Dermis blood vessel endothelial cell (primary cell): ENCODE measurements around the gene WWOX. TPM values are rescaled to one million over a fixed set of nuclear protein-coding genes. Genes with fewer than 3 reads are reported as not detected.
"Not testable (repeated sequence)": the region's sequence is repeated elsewhere in the genome, so short reads cannot be mapped to it uniquely, and the experiment has no call there.

ENCODE experiments used
- DNase-seq: peaks from one replicate; pipeline ENCODE4 v3.0.0; 2010
- total RNA-seq: library from RNA; depleted of rRNA; stranded (reverse); fragments of >200 nt; gene quantifications from 2 replicates; pipeline ENCODE4 v1.2.3, GENCODE V29; 2014

Gene WWOX
- total RNA-seq, 1 donor from 2014 or later: 14.5 TPM

DNA sequence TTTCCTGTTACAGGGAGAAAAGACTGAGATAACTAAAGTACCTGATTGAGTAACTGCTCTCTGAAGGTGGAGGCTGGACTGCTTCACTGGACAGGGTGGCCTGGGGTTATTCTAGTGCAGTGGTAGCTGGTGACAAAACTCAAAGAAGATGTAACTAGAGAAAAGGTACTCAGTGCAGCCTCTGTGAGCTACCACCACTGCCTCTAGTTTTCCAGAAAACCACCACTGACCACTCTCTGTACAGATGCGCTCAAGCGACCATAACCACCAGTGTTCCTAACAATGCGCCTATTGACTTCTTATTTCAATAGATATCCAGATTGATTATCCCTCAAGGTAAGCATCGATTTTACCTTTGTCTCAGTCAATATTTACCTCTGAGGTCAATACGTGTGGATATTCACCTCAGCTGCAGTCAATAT, 492.2 kb downstream of the WWOX start:
- DNase-seq: no peak

DNA sequence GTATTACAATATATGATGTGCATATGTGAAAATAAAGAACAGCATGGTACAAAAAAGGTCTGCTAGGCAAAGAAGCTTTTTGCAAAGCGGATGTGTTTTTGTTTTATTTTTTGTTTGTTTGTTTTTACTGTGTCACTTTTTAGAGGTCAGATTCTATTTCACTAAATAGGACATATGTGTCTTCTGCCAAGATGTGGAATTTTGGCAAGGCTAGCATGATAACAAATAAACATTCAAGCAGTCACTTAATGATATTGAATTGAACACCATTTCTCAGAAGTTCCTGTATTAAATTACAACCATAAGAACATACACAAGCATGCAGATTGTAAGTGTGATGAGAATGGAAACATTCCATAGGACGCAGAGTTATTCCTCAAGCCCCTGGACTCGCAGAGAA, 492.7 kb downstream of the WWOX start:
- no peak for DNase-seq

DNA sequence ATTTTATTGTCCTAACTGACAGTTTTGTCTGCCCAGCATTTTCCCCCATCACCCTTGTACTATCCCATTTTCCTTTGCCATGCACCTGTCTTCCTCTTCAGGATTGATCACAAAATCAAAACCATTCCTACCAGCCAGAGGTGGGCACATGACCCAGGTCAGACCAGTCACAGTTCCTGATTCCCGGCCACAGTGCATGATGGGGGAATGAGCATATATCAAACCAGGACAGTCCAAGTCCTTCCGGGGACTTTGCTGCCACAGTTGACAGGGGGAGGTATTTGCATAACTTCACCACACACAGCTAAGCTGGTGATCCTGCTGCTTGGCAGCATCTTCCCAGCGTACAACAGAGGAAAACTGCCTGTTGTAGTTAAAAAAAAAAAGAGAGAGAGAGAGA, 493.9 kb downstream of the WWOX start:
- no peak for DNase-seq

DNA sequence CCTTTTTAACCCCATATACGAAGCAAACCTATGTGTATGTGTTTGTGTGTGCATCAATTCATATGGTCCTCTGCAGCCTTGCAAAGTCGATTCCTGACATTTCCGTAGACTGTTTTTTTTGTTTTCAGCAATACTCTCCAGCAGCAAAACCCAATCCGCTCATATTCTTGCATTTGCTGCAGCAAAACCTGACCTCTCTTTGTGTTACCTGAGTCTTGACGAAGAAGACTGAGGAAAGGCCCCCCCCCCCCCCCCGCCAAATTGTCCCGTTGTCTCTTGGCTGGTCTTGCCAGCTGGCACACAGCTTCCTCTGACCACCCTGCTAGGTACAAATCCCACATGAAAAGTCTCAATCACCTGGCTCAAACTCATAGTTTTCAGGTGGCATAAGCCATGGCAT, 494.7 kb downstream of the WWOX start:
- no peak for DNase-seq

DNA sequence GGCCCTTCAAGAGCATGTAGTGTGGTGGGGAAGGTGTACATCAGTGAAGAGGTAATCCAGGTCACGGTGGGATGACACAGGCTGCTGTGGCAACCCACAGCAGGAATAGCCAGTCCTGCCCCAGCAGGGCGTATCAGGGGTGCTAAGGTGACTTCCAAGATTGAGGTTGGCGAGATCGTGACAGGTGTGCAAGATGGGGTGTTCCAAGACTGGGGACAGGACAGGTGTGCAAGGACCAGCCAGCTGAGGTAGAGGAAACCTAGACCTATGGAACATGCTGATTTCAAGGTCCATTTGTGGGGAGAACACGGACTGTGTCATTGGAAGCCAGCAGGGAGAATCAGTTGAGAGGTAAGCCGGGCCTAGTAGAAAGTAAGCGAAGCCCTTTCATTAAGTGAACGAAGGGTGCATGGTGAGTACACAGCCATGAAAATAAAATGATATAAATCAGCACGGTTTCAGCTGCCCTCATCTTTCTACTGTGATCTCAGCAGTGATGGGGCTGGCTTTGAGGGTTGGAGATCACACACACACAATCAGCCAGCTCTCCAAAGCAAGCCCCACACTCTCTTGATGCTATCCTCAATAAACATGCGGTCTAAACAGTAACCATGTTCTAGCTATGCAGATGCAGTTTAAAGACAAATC, 497.0 kb downstream of the WWOX start:
- no peak for DNase-seq

DNA sequence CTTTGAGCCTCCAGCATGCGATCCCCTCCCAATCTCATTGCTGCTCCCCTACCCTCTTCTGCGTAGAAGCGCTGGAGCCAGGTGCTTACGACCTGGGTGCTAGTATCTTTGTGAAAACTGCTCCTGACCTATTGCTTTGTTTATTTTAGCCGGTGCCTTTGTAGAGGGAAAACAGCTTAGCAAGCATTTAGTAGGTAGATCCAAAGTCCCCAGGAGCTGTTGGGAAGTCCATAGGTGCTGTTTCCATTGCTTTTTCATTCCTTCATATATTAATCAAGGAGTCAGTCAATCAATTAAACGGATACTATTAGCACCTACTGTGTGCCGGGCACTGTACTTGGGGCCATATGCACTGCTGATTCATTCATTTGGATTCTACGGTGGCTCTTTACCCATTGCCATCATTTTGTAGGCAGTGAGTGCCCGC, 497.6 kb downstream of the WWOX start:
- no peak for DNase-seq

DNA sequence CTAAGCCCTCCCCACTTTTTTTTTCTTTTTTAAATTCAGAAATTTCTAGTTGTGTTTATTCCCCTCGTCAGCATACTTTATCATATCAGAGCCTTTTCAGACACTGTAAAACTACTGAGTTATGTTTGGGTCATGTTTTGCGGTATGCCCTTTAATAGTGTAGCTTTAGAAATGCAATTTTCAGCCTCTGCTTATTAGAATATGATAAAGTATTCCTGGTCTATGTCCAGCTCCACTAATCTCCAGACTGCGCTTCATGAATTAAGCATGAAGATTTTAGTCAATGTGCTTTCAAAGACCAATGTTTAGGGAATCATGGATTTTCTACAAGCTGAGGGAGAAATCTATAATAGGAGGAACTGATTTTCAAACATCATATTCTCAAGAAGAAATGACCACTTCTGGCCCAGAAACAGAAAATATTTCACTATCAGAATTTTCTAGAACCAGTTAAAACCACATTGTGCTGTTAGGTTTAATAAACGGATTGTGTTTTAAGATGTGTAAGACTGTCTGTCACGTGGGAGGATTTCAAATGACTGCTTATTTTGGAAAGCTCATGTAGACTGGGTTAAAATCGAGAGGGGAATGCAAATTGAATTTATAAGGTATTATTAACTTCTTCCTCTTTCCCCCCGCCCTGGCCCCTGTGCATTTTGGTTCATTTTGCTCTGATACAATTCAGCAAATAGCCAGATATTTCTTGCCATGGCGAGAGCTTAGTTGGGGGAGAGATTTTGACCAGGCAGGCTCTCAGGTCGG, 498.5 kb downstream of the WWOX start:
- no peak for DNase-seq

DNA sequence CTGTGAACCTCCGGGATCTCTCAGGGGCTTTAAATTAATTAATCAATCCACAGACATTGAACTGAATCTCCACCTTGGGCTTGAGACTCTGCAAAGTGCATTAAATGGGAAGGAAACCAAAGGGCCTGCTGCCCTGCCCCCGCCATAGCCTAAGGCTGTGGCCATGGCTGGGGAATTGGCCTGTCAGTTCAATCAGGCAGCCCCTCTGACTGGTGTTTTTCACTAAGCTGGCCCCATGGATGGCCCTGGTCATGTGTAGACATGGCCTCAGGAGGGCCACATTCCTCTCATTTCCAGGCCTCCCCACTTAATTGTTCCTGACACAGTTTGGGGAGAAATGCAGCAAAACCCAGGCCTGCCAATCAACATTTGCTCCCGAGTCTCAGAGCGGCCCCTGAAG, 499.8 kb downstream of the WWOX start:
- no peak for DNase-seq

DNA sequence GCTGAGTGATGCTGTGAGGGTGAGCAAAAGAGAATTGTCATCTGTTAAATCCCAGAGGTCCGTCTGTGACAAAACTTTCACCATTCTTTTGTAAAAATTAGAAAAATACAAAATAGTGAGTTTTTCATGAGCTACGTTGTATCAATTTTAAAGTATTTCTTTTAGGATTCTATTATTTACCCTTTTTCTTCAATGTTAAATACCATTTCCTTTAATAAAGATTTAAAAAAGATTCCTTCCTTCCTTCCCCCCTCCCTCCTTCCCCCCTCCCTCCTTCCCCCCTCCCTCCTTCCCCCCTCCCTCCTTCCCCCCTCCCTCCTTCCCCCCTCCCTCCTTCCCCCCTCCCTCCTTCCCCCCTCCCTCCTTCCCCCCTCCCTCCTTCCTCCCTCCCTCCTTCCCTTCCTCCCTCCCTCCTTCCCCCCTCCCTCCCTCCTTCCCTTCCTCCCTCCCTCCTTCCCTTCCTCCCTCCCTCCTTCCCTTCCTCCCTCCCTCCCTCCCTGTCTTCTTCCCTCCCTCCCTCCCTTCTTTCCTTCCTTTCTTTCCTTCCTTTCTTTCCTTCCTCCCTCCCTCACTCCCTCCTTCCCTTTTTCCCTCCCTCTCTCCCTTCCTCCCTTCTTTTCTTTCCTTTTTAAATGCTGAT, 505.1 kb downstream of the WWOX start:
- DNase-seq: not testable (repeated sequence)

DNA sequence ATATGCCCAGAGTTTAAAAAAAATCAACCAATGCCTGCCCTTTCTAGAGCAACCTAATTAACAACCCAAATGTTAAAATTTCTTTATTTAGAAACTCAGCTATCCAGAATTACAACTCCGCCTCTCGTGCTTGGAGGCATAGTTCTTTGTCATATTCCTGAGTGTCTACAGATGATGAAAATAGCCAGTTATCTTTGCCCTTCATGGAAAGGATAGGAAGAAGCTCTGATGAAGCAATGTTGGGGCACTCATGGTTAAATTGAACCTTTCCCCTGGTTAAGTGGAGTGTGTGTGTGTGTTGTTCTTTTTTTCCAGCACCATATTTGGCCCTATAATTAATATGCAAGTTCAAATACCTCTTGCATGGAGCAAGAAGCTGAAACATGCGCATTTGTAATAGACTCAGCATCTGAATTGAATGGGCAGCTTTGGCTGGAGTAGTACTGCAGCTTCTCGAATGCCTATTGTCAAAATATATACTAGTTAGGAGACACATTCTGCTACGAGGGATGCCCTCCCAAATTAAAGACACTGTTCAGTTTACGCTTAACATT, 506.2 kb downstream of the WWOX start:
- no peak for DNase-seq

DNA sequence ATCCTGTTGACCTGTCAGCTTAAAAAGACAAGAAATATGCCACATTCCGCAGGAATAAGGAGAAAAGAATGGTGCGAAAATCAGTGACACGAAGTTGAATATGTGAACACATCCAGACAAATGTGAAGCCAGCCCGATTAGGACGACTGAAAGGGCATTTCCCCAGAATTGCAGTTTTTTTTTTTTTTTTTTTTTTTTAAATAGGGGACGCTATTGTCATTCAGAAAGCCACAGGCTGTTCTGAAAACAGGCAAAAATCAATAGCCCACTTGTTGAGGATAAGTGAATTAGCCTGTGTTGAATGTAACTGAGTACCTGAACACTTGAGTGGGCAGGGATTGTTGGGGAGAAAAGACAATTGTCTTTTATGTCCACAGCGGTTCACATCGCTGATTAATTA, 507.1 kb downstream of the WWOX start:
- no peak for DNase-seq

DNA sequence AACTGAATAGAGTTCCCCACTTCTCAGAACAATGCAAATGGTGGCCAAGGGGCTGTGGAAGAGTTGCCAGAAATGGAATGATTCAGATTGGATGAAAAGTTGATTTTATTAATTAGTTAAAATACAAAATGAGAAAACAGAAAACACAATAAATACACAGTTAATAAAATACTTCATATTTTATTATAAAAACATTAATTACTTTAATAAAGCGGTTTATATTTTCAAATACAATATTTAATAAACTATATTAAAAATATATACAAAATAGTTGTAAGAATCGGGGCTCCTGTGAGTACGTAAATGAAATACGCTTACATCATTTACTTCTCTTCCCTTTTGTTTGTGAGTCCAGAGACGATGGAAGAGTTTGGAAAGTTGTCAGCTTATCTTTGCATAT, 507.6 kb downstream of the WWOX start:
- DNase-seq: no peak

DNA sequence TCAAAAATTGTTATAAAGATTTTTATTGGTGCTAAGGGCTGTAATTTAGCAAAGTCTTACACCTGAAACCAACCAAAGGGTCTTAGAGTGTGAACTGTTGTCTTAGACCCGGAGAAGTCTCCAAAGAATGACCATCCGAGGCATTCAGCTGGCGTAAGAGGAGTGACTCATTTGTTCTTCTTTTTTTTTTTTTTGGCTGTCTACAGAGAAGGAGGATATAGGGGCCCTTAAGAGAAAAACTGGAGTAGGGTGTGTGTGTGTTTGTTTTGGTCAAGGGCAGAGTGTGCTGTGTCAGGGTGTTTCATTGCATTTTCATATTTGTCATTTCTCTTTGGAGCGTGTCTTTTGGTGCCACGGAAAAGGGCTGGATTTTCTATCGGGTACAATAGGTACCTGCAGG, 508.0 kb downstream of the WWOX start:
- no peak for DNase-seq

DNA sequence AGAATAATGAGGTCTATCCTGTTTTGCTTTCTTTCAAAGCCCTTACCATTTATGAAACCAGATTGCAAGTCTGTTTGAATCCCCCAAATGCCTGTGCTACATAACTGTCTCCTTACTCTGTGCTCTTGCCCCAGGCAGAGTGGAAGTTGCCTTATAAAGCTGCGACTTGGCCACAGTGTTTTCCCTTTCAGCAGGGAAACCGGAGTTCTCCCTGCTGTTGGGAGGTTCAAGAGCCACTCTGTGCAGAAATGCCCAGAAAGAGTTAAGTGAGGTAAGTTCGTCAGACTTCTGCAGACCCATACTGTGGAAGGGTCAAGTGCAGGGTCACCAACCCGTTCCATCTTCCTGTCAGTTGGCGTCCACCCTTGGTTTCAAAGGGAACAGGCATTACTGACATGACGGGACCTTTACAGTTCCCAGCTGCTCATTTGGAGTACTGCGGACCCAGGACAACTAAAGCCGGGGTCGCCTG, 508.9 kb downstream of the WWOX start:
- no peak for DNase-seq

DNA sequence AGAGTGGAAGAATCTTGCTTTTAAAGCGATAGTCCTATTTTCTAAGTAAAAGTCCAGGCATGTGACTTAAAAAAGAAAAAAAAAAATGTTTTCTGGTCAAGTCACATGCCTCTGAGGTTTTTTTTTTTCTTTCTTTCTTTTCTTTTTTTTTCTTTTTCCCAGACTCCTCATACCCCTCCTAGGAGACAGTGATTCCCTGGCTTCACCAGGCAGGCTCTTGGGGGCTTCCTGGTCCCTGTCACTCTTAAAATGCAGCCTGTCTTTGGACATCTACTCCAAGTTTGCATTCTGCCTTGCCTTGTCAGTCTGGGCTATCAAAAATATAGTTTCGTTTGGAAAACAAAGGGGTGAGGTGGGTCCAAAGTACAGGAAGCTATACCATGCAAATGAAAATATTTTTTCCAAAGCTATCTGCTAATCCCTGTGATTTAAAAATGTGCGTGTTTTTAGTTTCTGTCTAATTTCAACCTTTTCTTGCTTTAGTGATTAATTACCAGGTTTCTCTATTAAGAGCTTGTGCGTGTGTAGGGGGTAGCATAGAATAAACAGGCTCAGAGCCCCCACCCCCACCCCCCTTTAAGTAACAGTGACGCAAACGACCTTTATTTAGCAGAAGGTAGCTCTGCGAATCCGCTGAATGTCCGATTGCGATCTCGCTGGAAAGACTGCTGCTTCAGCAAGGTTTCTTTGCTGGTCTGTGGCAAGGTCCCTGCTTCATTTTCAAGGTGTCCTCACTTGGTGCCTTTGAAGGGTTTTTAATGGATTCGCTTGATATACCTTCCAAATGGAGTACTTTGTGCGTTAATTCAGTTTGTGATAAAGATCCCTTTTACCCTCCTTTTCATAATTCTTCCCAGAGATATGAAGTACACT, 510.2 kb downstream of the WWOX start:
- no peak for DNase-seq

DNA sequence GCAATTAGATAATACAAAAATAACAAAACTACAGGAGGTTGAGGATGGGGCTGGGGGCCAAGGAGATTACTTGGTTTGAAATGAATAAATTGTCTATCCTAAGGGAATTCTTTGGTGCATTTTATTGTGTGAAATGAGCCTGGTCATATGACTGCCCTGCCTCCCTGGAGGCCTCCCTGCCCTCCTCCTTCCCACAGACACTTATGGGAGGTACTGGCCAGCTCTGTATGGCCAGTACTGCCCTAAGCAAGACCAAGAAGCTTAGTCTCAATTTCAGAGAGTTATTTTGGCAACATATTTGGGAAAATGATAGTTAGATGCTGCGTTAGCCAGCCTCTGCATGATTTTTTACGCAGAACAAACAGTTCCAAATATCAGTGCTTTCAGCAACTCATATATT, 511.9 kb downstream of the WWOX start:
- DNase-seq: no peak

DNA sequence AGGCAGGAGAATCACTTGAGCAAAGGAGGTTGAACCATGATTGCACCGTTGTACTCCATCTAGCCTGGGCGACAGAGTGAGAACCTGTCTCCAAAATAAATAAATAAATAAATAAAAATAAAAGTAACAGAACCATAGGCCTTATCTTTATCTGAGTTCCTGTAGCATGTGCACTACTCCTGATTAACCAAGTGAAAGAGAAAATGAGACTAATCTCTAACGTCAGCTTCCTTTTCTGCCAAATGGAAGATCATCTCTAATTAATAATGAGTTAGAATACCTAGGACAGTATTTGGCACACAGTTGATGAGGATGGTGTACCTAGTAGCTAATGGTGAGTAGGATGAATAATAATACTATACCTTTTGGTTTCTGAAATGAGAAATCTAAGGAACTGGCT, 520.4 kb downstream of the WWOX start:
- no peak for DNase-seq

DNA sequence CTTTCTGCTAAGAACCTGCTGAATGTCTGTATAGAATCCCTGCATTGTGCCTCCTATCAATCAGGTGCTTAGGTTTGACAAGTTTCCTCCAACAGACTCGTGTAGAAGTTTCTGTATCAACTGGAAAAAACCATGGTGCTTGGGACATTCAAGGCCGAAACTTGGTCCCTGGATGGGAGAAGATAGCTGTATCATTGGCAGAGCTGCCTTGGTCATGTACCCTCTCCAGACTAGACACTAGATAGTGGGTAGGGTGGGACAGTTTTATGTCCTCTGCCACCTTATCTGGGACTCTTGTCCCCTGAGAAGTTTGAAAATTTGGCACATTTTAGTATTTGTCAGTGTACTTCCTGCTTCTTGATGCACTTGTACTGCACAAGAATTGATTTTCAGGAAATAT, 520.8 kb downstream of the WWOX start:
- DNase-seq: no peak

DNA sequence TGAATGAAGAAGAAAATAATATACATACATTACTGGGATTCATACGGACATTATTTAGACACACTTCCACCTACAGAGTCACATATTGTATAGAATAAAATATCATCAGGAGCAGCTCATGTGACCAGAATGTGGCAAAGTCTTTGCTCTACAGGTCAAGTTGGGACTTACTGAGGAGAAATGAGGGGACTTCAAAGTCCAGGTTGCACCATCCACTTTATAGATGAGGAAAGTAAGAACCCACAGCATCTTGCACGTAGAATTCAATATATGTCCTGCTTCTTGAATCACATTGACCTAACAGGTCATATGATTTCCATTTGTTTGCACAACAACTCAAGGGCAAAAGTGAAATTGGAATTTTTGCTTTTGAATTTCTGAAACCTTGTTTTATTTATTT, 524.3 kb downstream of the WWOX start:
- no peak for DNase-seq

DNA sequence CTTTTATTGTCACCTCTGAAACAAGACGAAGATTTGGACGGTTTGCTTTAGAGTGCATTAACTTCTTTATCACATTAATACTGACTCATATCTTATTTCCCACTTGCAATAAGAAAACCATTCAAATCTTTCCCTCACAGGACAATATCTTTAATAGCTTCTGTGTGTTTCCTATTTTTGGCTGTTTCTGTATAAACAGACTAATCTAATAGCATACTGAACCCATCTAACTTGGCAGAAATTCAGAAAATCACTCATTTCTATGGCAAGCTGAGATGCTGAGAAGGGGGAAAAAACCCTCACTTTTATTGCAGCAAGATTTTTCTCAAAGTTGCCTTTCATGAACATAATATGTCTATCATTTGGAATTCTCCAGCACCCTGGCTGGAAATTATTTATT, 524.9 kb downstream of the WWOX start:
- DNase-seq: no peak

DNA sequence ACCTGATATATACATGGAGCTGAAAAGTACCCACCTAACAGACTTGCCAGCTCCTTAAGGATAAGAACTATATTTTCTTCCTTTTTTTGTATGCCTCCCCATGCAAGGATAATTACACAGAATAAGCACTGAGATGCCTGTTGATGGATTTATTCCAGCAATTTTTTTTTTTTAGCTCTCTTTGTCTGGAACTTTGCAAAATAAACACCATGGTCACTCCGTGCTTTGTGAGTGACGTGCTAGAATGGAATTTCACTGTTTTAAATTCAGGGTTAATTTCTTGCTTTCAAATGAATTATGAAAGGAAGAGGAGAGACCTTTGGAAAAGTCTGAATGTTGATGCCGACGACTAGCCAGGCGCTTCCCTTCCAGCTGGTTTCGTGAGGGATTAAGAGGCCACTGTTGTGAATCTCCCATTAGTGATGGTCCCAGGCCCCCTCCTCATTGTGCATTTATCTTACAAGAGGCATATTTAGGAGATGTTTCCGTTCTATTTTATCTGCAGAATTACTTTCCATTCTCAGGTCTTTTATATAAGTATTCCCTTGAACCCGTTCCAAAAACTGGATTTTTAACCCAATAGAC, 529.1 kb downstream of the WWOX start:
- no peak for DNase-seq

DNA sequence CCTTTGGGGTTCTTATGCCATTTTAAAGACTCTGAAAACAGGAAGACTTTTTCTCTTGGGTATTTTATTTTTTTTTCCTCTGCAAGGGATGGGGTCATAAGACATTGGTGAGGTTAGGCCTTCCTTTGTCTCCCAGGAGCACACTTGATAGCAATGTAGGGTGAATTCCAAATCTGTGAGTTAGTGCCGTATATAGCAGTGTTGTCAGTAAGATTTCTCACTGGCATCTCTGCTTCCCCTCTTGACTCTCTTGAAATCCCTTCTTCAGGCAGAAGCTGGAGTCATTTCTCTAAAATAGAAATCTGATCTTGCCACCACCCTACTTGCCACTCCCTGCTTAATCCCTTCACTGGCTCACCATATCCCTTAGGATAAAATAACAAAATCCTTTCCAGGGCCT, 529.7 kb downstream of the WWOX start:
- no peak for DNase-seq
